ENCODE results near the gene TCERG1L.
"Not testable (repeated sequence)": the region's sequence is repeated elsewhere in the genome, so short reads cannot be mapped to it uniquely, and the experiment has no call there.

TCERG1L gene

GRCh38 chr10:131245475-131246059 is 66.0 kb downstream of the TCERG1L start:
- no peak for DNase-seq

GRCh38 chr10:131244836-131245235 is 66.7 kb downstream of the TCERG1L start:
- no peak for DNase-seq

GRCh38 chr10:131243076-131243475 is 68.4 kb downstream of the TCERG1L start:
- DNase-seq, result no peak

GRCh38 chr10:131242007-131242406 is 69.5 kb downstream of the TCERG1L start:
- no peak for DNase-seq

GRCh38 chr10:131240691-131241090 is 70.8 kb downstream of the TCERG1L start:
- no peak for DNase-seq

GRCh38 chr10:131239926-131240325 is 71.6 kb downstream of the TCERG1L start:
- DNase-seq, result no peak

GRCh38 chr10:131239450-131239849 is 72.1 kb downstream of the TCERG1L start:
- no peak for DNase-seq

- no peak for DNase-seq
Measured at GRCh38 chr10:131238669-131239280, 72.7 kb downstream of the TCERG1L start.

GRCh38 chr10:131237991-131238651 is 73.4 kb downstream of the TCERG1L start:
- DNase-seq, result no peak

- DNase-seq, result not testable (repeated sequence)
Measured at GRCh38 chr10:131234606-131235005, 76.9 kb downstream of the TCERG1L start.

- DNase-seq, result no peak
Measured at GRCh38 chr10:131233611-131234258, 77.8 kb downstream of the TCERG1L start.

- DNase-seq, result no peak
Measured at GRCh38 chr10:131231965-131232541, 79.5 kb downstream of the TCERG1L start.

GRCh38 chr10:131231323-131231964 is 80.1 kb downstream of the TCERG1L start:
- DNase-seq, result no peak

GRCh38 chr10:131230641-131231322 is 80.7 kb downstream of the TCERG1L start:
- no peak for DNase-seq

GRCh38 chr10:131230166-131230565 is 81.4 kb downstream of the TCERG1L start:
- DNase-seq, result no peak

- no peak for DNase-seq
Measured at GRCh38 chr10:131227163-131227740, 84.3 kb downstream of the TCERG1L start.

- no peak for DNase-seq
Measured at GRCh38 chr10:131226446-131227162, 84.9 kb downstream of the TCERG1L start.

GRCh38 chr10:131224106-131224505 is 87.4 kb downstream of the TCERG1L start:
- no peak for DNase-seq

- no peak for DNase-seq
Measured at GRCh38 chr10:131223422-131223821, 88.1 kb downstream of the TCERG1L start.

- DNase-seq, result no peak
Measured at GRCh38 chr10:131222986-131223385, 88.5 kb downstream of the TCERG1L start.

GRCh38 chr10:131221632-131222277 is 89.8 kb downstream of the TCERG1L start:
- no peak for DNase-seq

Measured in CD4-positive, alpha-beta T cell treated with Interleukin-21 for 1 hour (primary cell).